Astrocyte (in vitro differentiated cells and primary cell): ENCODE measurements around the gene RASA4B.
"Not testable (repeated sequence)": the region's sequence is repeated elsewhere in the genome, so short reads cannot be mapped to it uniquely, and the experiment has no call there.

Source experiments
- EZH2 ChIP-seq: IDR thresholded peaks from 2 replicates; pipeline ENCODE4 v1.6.1; 2012; ENCODE audit warnings: mild to moderate bottlenecking, low read length, inconsistent platforms; ENCODE audit not compliant: insufficient read depth
- TF ChIP-seq, protein P1 (sequence below): IDR thresholded peaks from 2 replicates; pipeline ENCODE4 v1.5.1; 2011; ENCODE audit warnings: low read depth, mild to moderate bottlenecking, inconsistent platforms, low read length, moderate library complexity; ENCODE audit not compliant: insufficient read depth

DNA sequence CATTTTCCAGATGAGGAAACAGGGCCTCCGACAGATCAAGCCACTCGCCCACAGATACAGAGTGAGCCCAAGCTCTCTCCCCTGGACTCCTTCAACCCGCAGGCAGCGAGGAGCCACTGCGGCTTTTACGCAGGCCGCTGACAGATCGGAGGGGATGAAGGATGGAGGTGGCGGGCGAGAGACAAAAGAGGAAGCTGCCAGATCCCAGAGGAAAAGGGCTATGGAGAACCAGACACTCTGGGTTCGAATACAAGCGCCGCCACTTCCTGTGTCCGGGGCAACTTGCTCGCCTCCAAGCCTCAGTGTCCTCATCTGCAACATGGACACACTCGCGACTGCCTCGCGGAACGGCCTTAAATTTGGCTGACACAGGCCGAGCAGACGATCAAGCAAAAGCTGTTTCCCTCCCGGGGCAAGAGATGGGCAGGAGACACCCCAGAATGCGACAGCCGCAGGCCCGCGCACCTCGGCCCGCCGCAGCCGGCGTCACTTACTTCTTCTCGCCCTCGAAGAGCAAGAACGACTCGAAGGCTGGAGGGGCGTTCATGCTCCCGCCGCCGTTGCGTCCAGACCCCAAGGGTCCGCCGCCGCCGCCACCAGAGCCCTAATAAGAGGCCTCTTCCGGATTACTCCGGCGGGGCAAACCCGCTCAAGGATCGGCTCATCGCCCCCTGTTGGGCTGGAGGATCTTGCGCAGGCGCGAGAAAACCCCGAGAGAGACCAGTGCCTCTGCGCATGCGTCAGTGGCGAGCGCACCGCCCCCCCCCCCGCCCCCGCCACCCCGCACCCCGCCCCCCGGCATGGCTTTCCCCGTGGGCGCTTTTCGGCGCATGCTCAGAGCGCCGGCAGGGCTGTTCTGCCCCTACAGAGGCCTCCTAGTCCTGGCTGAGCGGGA, 39.0 kb downstream of the RASA4B start, which contains the start of gene POLR2J:
- TF ChIP-seq, protein P1, sequence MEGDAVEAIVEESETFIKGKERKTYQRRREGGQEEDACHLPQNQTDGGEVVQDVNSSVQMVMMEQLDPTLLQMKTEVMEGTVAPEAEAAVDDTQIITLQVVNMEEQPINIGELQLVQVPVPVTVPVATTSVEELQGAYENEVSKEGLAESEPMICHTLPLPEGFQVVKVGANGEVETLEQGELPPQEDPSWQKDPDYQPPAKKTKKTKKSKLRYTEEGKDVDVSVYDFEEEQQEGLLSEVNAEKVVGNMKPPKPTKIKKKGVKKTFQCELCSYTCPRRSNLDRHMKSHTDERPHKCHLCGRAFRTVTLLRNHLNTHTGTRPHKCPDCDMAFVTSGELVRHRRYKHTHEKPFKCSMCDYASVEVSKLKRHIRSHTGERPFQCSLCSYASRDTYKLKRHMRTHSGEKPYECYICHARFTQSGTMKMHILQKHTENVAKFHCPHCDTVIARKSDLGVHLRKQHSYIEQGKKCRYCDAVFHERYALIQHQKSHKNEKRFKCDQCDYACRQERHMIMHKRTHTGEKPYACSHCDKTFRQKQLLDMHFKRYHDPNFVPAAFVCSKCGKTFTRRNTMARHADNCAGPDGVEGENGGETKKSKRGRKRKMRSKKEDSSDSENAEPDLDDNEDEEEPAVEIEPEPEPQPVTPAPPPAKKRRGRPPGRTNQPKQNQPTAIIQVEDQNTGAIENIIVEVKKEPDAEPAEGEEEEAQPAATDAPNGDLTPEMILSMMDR = not testable (repeated sequence)
- TF ChIP-seq EZH2 = not testable (repeated sequence)
